KMS-11 (cell line): ENCODE data around the gene DDX25.

Experiments used
- H2AFZ ChIP-seq: fragments of 200-600 bp; sonication (generic); 2 replicates; pipeline ENCODE4 v1.6.1; 2016; ENCODE audit warnings: antibody characterized with exemption, mixed run types, low read depth
- H3K27ac ChIP-seq: fragments of 200-600 bp; sonication (generic); 2 replicates; pipeline ENCODE4 v1.6.1; 2016; ENCODE audit warnings: mild to moderate bottlenecking, mixed run types
- H3K27me3 ChIP-seq: fragments of 200-600 bp; sonication (generic); 2 replicates; pipeline ENCODE4 v1.6.1; 2017; ENCODE audit warnings: mild to moderate bottlenecking, low read depth, mixed run types, moderate library complexity; ENCODE audit not compliant: insufficient read depth
- H3K36me3 ChIP-seq: fragments of 200-600 bp; sonication (generic); 2 replicates; pipeline ENCODE4 v1.6.1; 2017; ENCODE audit warnings: mild to moderate bottlenecking, mixed run types; ENCODE audit not compliant: insufficient read depth
- H3K4me1 ChIP-seq: fragments of 200-600 bp; sonication (generic); 2 replicates; pipeline ENCODE4 v1.6.1; 2016; ENCODE audit warnings: mild to moderate bottlenecking, low read depth, mixed run types; ENCODE audit not compliant: poor library complexity, severe bottlenecking
- H3K4me2 ChIP-seq: fragments of 200-600 bp; sonication (generic); 2 replicates; pipeline ENCODE4 v1.7.0; 2016; ENCODE audit warnings: mild to moderate bottlenecking, mixed run types
- H3K4me3 ChIP-seq: fragments of 200-600 bp; sonication (generic); IDR thresholded peaks from 2 replicates; pipeline ENCODE4 v1.6.1; 2017; ENCODE audit warnings: low read depth, low read length, mixed read lengths; ENCODE audit not compliant: insufficient read depth
- H3K79me2 ChIP-seq: fragments of 200-600 bp; sonication (generic); 2 replicates; pipeline ENCODE4 v1.6.1; 2016; ENCODE audit warnings: low read depth, mixed run types; ENCODE audit not compliant: insufficient read depth
- H3K9ac ChIP-seq: fragments of 200-600 bp; sonication (generic); 2 replicates; pipeline ENCODE4 v1.6.1; 2016; ENCODE audit warnings: mild to moderate bottlenecking, mixed run types
- H4K20me1 ChIP-seq: fragments of 200-600 bp; sonication (generic); 2 replicates; pipeline ENCODE4 v1.6.1; 2016; ENCODE audit warnings: mild to moderate bottlenecking, mixed run types; ENCODE audit not compliant: insufficient read depth
- TF ChIP-seq, protein P1 (sequence below): fragments of 200-600 bp; sonication (generic); conservative IDR thresholded peaks from 2 replicates; pipeline ENCODE4 v1.6.1; 2017; ENCODE audit warnings: low read depth, mild to moderate bottlenecking, antibody characterized with exemption, low read length, moderate library complexity, mixed read lengths

DDX25 gene

GRCh38 chr11:125925804-125926203, 21.5 kb downstream of the DDX25 start:
- Histone ChIP-seq H3K27ac (no peak overlapping the region), H4K20me1 (no peaks in the 10 kb centered on the region), H3K4me2 (no peak overlapping the region), H3K4me1 (peaks cover 6% of the 10 kb centered on the region), H2AFZ (no peak overlapping the region), H3K4me3 (no peak overlapping the region), H3K27me3 (no peaks in the 10 kb centered on the region), H3K36me3 (no peaks in the 10 kb centered on the region), H3K9ac (no peak overlapping the region), H3K79me2 (no peaks in the 10 kb centered on the region)
- TF ChIP-seq, protein P1, sequence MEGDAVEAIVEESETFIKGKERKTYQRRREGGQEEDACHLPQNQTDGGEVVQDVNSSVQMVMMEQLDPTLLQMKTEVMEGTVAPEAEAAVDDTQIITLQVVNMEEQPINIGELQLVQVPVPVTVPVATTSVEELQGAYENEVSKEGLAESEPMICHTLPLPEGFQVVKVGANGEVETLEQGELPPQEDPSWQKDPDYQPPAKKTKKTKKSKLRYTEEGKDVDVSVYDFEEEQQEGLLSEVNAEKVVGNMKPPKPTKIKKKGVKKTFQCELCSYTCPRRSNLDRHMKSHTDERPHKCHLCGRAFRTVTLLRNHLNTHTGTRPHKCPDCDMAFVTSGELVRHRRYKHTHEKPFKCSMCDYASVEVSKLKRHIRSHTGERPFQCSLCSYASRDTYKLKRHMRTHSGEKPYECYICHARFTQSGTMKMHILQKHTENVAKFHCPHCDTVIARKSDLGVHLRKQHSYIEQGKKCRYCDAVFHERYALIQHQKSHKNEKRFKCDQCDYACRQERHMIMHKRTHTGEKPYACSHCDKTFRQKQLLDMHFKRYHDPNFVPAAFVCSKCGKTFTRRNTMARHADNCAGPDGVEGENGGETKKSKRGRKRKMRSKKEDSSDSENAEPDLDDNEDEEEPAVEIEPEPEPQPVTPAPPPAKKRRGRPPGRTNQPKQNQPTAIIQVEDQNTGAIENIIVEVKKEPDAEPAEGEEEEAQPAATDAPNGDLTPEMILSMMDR, result no peak

DNA sequence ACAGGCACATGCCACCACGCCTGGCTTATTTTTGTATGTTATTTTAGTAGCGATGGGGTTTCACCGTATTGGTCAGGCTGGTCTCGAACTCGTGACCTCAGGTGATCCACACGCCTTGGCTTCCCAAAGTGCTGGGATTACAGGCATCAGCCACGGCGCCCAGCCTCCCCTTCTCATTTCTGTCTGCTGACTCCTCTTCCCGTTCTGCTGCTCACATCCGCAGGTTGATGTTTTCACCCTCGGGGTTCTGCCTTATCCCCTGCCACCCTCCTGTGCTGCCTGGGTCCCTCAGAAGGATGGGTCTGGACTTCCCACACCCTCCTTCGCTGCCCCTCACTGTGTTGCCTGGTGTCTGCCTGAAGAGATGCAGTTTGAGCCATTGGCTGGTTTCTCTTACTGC, 22.4 kb downstream of the DDX25 start:
- no peaks in the 10 kb centered on the region for H3K36me3 ChIP-seq
- H3K4me3 ChIP-seq, result no peak overlapping the region
- H3K27me3 ChIP-seq, result no peaks in the 10 kb centered on the region
- peaks cover 6% of the 10 kb centered on the region for H3K4me1 ChIP-seq
- H4K20me1 ChIP-seq, result no peaks in the 10 kb centered on the region
- H3K27ac ChIP-seq, result no peak overlapping the region
- TF ChIP-seq, protein P1, result no peak
- no peak overlapping the region for H2AFZ ChIP-seq
- no peaks in the 10 kb centered on the region for H3K79me2 ChIP-seq
- H3K9ac ChIP-seq, result no peak overlapping the region
- no peak overlapping the region for H3K4me2 ChIP-seq

GRCh38 chr11:125929445-125930075, 25.3 kb downstream of the DDX25 start:
- Histone ChIP-seq H3K27me3 (no peaks in the 10 kb centered on the region), H3K79me2 (no peaks in the 10 kb centered on the region), H2AFZ (no peak overlapping the region), H4K20me1 (no peaks in the 10 kb centered on the region), H3K4me1 (no peaks in the 10 kb centered on the region), H3K36me3 (no peaks in the 10 kb centered on the region), H3K9ac (no peak overlapping the region), H3K27ac (no peak overlapping the region), H3K4me2 (no peak overlapping the region), H3K4me3 (no peak overlapping the region)
- TF ChIP-seq, protein P1, result no peak

DNA sequence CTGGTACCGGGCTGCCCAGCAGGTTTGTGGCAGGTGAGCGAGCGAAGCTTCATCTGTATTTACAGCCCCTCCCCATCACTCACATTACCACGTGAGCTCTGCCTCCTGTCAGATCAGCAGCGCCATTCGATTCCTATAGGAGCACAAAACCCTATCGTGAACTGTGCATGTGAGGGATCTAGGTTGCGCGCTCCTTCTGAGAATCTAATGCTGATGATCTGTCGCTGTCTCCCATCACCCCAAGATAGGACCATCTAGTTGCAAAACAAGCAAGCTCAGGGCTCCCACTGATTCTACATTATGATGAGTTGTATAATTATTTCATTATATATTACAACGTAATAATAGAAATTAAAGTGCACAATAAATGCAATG, 25.8 kb downstream of the DDX25 start:
- Histone ChIP-seq H3K4me1 (no peaks in the 10 kb centered on the region), H3K9ac (no peak overlapping the region), H3K36me3 (no peaks in the 10 kb centered on the region), H3K27ac (no peak overlapping the region), H3K4me3 (no peak overlapping the region), H3K27me3 (no peaks in the 10 kb centered on the region), H4K20me1 (no peaks in the 10 kb centered on the region), H3K4me2 (no peak overlapping the region), H2AFZ (no peak overlapping the region), H3K79me2 (no peaks in the 10 kb centered on the region)
- TF ChIP-seq, protein P1, result no peak
